NCI-H446 (cell line): Measurements from ENCODE around the gene KIF17.

Experiments
- DNase-seq, 2 experiments: peaks; one replicate each; lab custom pipeline; 2025; lab: John Stamatoyannopoulos, UW

KIF17 gene

DNA sequence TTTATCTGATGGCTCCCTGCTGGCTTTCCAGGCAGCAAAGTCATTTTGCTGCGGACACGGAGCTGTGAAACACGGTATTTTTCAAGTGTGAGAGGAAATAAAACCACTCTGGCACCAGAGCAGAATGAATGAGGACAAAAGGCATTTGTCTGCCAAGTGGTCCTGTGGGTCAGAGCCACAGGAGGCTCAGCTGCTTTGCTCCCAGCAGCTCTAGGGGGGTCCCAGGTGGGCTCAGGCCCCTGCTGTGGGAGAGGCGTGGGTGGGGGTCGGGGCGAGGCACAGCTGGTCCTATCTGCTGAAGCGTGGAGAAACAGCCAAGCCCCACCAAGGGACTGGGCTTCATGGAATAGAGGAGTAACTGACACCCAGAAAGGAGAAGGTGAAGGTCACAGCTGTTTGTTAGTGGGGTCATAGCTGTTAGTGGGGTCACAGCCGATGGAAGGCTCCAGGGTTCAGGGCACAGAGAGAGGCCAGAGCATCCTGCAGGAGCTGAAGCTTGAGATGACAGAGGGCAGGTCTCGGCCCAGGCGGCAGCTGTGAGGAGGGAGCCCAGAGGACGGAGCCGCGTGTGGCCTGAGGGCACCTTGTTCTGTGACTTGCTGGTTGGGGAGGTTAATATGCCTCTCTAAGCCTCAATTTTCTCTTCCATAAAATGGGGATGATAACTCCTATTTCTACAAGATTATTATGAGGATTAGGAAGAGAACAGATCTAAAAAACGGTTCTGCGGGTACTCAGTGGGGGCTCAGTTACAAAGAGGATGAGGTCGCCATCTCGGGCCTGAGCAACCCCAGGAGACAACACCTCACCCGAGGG lies 7.1 kb downstream of the KIF17 start:
- DNase-seq = no peak

DNA sequence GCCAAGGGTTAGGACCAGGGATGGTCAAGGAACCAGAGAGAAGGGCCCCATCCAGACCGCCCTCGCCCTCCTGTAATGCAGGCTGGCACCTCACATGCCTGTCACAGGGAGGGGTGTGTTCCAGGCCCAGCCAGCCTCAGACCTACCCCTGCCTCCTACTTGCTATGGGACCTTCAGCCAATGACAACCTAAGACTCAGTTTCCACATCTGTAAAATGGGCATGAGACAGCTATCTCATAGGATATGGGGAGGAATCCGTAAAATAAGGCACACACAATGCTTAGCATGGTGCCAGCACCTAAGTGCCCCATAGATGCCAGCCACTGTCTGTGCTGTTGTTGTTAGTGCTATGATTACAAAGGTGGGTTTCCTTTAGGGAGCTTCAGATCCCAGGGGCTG lies 7.9 kb downstream of the KIF17 start:
- DNase-seq = no peak

DNA sequence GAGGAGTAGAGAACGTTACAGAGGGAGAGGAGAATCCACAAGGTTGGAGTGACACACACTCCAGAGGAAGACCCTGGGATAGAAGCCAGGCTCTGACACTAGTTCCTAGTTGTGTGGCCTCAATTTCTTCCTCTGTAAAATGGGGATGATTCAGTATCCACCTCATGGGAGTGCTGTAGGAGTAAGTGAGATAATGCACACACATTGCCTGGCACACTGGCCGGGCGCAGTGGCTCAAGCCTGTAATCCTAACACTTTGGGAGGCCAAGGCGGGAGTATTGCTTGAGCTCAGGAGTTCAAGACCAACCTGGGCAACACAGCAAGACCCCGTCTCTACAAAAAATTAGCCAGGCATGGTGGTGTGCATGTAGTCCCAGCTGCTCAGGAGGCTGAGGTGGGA lies 8.9 kb downstream of the KIF17 start:
- DNase-seq = no peak

DNA sequence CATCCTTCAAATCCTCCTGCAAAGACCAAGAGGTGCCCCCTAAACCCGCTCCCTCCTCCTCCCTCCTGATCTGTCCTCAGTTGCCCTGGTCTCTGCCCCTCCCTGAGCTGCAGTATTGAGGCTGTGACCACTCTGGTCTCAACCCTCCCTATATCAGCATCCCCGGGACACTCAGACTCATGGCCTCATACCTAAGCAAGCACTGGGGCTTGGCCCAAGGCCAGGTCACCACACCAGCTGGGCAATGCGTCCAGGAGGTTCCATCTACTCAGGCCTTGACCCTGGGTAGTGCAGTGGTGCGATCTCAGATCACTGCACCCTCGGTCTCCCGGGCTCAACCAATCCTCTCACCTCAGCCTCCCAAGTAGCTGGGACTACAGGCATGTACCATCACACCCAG lies 9.8 kb downstream of the KIF17 start:
- no peak for DNase-seq

DNA sequence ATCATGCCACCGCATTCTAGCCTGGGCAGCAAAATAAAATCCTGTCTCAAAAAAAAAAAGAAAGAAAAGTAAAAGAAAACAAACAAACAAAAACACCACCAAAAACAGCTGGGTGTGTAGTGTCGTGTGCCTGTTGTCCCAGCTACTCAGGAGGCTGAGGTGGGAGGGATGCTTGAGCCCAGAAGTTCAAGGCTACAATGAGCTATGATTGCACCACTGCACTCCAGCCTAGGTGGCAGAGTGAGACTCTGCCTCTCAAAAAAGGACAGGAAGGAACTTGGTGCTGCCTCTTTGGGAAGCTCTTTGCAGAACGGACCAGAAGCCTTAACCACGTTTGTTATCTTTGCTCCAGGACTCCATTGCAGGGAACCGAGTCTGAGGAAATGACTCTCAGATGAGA lies 11.0 kb downstream of the KIF17 start:
- DNase-seq = no peak

DNA sequence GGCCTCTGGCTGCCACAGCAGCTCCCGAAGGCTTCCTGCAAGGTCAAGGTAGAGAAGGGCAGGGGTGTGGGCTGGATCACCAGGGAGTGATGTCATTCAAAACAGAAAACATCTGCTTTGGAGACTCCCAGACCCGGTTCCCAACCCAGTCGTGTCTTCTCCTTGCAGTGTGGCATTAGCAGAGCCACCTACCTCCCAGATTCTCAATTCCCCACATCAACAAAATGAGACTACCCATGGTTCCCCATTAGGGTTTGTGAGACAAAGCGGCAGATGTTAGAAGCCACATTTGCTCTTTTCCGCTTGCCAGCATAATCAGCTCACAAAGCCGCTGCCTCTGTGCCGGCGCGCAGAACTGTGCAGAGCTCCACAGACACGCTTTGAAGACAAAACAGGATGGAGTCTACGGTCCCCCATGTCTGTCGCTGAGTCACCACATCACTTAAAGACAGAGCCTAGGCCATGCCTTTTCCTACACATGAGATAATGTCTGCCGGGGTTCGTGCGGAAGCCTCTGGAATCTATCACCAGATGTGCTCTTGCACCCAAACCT lies 12.5 kb downstream of the KIF17 start:
- DNase-seq = no peak

DNA sequence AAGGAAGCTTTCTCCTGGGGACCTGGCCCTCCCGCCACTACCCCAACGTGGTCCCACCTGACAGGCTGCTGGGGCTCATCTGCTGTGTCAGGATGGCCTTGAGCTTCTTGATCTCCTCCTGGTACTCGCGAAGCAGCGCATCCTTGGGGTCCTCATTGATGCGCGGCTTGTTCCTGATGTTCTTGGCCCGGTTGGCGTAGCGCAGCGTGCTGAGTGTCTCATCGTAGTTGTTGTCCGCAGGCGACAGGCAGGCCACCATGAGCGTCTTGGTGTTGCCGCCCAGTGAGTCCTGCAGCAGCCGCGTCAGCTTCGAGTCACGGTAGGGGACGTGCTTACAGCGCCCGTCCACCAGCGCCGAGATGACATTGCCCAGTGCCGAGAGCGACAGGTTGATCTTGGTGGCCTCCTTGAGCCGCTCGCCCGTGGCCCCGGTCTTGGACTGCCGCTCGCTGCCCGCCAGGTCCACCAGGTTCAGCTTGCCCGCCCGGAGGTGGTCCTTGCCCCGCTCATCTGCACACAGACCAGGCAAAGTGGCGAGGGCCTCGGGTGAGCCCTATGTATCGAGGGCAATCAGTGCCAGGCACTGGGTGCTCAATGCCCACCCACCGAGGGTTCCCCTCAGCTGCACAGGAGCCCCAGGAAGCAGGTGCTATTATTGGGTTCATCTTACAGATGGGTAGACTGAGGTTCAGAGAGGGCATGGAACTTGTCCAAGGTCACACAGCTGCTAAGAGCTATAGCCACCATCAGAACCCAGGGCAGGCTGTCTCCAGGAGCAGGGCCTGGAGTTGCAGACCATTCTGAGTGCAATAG lies 13.2 kb downstream of the KIF17 start:
- no peak for DNase-seq

DNA sequence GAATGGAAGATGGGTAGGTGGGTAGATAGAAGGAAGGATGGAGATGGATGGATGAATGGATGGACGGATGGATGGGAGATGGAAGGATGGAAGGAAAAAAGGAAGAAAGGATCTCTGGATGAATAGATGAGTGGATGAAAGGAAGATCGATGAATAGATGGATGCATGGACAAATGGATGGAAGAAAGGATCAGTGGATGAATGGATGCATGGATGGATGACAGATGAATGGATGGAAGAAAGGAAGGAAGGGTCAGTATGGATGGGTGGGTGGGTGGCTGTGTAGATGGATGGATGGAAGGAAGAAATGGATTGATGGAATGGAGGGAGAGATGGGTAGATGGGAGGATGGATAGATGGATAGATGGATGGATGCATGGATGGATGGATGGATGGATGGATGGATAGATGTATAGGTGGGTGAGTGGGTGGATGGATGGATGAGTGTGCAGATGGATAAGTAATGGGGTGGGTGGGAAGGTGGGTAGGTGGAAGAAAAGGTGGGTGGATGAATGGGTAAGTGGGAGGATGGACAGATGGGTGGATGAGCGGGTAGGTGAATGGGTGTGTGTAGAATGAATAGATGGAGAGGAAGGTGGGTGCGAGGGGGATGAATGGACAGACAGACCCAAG lies 14.6 kb downstream of the KIF17 start:
- no peak for DNase-seq

DNA sequence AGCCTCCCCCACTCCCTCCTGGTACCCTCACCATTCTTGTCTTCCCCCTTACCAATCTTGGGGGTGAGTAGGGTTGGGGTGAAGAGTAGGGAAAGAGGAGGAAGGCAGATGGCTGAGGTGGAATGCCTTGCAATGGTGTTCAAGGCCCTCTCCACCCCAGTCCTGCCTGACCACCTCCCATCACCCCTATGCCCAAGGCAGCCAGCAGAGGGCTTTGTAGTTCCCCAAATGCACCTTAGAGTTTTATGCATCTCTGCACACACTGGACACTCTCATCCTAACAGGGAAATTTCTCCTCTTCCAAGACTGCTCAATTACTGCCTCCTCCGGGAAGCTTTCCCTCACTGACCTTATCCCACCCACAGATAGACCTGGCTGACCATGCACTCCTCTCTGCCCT lies 15.4 kb downstream of the KIF17 start:
- no peak for DNase-seq

DNA sequence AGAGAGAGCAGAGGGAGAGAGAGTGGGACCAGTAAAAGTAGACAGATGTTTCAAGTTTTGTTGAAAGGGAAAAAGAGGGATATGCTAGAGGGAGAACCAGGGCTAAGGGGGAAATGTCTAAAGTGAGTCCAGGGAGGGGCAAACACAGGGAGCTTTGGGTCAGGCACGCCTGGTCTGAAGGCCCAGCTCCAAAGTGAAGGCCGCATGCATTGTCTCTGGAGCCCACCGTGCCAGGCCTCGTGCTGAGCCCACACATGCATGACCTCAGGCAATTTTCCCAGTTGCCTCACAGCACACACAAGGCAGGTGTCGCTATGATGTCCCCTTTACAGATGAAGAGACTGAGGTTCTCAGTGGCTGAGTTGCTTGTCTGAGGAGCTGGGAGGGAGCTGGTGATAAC lies 16.0 kb downstream of the KIF17 start:
- no peak for DNase-seq

DNA sequence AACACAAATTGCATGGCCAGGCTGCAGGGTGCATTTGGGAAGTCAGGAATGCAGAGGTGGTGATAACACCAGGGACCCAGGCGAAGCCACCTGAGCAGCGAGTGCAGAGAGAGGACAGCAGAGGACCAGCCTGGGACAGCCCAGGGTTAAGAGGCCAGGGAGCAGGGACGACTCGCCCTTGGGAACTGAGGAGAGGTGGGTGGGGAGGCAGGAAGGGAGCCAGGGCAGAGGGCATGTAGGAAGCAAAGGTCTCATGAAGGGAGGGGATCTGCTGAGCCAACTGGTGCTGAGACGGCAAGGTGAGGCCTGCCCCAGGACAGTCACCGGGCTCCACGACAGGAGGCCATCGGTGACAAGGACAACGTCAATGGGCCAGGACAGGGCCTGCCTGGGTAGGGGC lies 16.4 kb downstream of the KIF17 start:
- DNase-seq = no peak

DNA sequence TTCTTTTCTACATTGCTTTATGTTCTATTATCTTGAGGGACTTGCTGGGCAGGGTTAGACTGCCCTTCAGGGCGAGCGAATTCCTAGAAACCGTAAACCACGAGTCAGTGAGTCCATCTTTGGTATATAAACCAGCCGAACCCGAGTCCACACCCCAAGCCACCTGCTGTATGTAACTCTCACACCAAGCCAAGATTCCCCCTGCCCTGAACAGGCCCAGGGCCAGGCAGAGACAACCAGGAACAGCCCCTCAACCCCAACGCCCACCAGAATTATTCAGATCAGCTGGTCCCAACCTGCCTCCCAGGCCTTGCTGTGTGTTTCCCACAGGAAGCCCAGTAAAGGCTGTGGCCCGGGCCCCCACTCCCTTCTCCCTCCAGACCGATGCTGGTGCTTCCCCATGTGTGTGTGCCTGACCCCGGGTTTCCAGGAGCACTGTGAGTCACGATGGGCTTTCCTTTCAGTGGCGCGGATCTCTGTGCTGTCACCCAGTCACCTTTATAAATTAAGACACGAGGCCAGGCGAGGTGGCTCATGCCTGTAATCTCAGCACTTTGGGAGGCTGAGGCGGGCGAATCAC lies 17.1 kb downstream of the KIF17 start:
- DNase-seq = no peak

DNA sequence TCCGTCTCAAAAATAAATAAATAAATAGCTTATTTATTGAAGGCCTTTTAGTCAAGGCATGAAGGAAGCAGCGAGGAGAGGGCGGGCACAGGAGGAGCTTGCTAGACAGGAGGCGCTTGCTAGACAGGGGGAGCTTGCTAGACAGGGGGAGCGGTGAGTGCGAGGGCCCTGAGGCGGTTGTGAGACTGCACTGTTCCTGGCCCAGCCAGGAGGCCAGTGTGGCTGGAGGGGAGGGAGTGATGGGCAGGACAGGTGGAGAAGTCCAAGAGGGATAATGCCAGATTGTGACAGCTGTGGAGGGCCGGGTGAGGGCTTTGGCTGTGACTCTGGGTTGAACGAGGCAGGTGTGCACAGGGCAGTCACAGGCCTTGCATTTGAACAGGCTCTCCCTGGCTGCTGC lies 18.2 kb downstream of the KIF17 start:
- no peak for DNase-seq

DNA sequence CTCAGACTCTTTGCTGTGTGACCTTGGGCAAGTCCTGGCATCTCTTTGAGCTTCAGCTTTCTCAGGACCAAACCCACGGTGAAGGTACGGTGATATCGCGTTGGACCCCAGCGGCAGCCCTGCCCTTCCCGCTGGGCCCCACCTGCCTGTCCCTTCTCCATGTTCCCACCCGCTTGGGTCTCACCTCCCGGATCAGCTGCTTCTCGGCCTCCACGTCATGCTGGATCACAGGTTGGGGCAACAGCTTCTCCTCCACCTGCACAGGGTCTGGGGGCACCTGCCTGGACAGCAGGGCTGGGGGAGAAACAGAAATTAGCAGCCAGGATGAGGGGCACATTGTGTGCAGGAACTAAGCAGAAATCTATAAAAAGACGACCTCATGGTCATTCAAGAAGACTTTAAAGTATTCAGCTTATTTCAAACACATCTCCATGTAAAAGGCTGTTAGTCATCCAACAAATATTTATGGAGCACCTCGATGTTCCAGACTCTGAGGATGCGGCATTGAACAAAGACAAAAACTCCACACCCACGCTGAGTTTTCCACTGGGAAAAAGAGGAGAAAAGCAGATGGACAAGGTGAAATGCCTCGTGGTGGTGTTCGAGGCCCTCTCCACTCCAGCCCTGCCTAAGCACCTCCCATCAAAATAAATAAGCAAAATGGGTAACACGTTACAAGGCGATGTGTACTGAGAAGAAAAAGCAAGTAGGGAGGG lies 19.5 kb downstream of the KIF17 start:
- no peak for DNase-seq

DNA sequence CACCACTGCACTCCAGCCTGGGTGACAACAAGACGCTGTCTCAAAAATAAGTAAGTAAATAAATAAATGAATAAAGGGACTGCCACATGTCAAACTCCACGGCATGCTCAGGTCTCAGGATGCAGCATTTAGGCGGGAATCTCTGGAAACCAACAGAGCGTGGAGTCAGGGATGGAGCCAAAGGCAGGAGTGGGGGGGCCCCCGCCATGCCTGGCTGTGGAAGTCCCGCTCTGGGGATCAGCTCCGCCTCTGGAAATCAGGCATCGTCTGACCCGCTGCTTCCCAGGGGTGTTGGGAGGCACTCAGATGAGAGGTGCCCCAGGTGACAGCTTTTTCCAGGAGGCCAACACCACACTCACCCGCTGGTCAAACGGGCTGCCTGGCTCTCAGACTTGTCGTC lies 20.2 kb downstream of the KIF17 start:
- no peak for DNase-seq

DNA sequence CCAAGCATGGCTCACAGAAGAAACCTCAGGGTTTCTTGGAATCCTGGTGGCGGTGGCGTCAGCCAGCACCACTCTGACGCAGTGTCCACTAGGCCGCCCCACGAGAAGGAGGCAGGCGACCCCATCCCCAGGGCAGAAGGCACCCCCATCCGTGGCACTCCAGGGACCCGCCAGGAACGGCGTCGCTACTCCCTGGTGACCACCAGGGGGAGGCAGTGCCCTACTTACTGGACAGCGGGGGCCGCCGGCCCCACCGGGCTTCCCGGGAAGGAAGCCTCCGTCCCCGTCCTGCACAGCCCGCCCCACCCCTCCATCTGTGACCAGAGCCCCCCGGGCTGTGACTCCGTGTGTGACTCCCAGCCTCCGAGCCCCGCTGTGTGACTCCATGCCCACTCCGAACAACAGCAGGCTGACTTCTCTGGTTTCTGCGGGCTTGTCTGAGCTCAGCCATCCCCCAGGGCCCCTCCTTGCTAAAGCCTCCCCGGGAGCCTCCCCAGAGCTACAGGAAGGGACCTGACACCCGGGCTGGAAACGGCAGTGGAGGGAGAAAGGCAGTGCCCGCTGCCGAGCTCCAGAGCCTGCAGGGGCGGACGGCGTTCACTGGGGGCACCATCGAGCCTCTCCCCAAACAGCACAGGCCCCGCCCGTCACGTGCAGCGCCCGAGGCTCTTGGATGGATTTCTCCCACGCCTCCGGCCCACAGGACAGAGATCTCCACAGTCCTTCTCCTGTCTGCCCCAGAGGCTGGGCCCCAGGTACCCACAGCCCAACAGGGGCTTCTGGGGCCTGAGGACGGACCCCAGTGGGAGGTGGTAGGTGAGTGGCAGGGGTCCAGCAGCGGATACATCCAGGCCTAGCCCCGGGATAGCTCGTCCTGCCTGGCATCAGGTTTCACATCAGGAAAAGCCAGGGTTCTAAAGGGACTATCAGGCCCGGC lies 21.1 kb downstream of the KIF17 start:
- DNase-seq = peak; percentile 80 to 91

DNA sequence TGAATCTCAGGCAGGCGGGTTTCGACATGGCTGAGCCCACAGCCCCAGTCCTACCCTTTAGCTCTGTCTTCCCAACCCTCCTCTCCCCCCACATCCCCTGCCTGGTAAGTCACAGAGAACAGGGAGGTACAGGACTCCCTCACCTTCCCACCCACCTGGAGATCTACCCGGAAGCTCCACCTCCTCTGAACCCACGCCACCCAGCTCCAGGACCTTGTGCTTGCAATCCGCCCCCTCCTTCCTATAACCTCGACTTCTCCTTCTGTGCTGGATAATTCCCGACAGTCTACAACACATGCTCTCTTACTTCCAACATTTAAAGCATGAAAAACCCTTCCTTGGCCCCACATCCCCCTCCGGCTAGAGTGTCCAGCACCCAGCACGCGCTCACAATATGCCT lies 22.3 kb downstream of the KIF17 start:
- DNase-seq = no peak

DNA sequence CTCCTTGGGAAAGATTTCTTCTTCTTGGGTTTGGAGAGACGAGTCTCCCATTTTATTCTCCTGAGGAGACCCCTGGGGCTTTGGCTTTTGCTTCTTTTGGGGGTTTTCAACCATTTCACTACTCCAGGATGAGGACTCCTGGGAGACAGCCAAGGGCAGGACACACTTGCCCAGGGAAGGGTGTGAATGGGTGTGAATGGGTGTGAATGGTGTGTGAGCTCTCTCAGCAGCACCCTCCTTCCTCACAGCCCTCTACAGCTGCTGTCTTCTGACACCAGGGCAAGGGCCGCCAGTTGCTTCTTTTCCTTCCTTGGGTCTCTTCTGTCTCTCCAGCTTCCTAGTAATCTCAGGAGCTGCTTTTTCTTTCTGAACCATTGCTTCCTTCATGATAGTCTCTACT lies 24.2 kb downstream of the KIF17 start:
- DNase-seq = no peak

DNA sequence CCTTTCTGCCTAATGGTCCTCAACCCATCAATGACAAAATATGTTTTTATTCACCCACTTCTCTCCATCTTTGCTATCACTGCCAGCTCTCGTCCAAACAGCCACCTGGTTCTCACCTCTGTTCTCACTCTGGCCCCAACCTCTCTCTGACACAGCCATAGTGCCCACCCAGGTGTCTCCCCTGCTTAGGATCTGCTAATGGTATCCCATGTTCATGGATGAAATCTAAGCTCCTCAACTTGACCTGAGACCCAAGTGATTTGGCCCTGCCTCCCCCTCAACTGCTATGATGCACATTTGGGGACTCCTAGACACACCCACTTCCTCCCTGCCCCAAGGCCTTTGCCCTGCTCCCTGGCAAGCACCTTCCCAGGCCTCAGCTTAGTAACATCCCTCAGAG lies 25.9 kb downstream of the KIF17 start:
- no peak for DNase-seq

DNA sequence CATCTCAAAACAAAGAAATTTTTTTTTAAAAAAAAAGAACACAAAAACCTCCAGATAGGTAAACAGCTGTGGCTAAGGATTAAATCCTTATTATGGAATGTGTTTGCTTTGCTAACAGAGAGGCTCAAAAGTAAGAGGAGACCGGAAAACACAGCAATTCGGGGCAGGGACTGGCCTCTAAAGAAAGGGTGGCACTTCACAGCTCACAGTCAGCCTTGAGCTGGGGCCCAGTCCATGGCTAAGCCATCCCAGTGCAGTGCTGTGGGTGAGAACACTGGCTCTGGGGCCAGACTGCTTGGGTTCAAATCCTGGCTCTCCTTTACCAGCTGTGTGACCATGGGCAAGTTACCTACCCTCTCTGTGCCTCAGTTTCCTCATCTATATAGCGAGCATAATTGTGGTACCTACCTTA lies 28.2 kb downstream of the KIF17 start:
- DNase-seq = no peak
